ENCODE results near the gene PRR23C. TPM values are rescaled to one million over a fixed set of nuclear protein-coding genes. Genes with fewer than 3 reads are reported as not detected.

Gene PRR23C
- not detected for total RNA-seq

DNA sequence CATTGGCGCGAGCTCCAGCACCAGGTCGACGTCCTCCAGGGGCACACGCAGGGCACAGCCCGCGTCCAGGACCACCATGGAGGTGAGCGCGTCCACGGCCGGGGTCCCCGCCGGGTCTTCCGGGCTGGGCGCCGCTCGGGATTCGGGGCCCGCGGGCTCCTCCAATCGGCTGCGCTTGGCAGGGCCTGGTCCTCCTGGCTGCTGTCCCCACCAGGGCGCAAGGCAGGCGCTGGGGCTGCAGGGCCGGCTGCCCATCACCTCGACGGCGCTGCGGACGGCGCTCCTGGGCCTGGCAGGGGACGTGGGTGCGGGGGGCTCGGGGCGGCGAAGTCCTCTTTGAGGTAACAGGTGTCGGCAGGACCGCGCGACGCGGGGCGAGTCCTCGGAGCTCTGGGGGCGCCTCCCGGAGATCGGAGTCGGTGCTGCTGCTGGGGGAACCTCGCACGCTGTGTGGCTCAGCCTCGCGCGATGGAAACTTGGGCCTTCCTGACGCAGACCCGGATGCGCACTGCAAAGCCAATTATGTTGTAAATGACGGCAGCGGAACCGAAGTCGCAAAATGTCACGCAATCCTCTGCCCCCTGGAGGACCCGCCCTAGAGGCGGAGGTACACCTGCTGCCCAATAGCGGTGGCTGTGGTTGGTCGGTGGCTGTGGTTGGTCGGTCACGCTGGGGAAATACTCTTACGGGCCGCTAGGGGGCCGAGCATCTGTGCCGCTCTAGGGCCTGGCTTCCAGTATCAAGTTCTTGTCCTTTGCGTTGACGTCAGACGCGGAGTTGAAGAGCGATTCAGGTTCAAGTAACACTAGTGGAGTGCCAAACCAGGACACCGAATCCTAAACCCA is at the start of gene PRR23C:
Gene PRR23C, minus strand, starts transcription at position 527 of the 845 bp plus-strand sequence. Its CDS starts 272 bp downstream, at position 255.
- no peak within 1 kb of the TSS for H3K4me3 ChIP-seq (replicated peaks in 1 of 3)
- TF ChIP-seq POLR2A (IDR thresholded peaks at IDR 0.05) = no peak
- TF ChIP-seq, protein P1, sequence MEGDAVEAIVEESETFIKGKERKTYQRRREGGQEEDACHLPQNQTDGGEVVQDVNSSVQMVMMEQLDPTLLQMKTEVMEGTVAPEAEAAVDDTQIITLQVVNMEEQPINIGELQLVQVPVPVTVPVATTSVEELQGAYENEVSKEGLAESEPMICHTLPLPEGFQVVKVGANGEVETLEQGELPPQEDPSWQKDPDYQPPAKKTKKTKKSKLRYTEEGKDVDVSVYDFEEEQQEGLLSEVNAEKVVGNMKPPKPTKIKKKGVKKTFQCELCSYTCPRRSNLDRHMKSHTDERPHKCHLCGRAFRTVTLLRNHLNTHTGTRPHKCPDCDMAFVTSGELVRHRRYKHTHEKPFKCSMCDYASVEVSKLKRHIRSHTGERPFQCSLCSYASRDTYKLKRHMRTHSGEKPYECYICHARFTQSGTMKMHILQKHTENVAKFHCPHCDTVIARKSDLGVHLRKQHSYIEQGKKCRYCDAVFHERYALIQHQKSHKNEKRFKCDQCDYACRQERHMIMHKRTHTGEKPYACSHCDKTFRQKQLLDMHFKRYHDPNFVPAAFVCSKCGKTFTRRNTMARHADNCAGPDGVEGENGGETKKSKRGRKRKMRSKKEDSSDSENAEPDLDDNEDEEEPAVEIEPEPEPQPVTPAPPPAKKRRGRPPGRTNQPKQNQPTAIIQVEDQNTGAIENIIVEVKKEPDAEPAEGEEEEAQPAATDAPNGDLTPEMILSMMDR (IDR thresholded peaks at IDR 0.05) = no peak
- no peaks in the 10 kb centered on the region for H3K27me3 ChIP-seq
- DNase-seq = no peak
- no peaks in the 10 kb centered on the region for H3K9me3 ChIP-seq
- no peak within 1 kb of the TSS for H3K27ac ChIP-seq
- no peaks in the 10 kb centered on the region for H3K4me1 ChIP-seq
- intact Hi-C loops (cut with DNase I) = no loop called here
- 57 to 69% methylated on average over 37 to 46 of the region's 77 CpGs for WGBS, 2 donors
- no peaks in the 10 kb centered on the region for H3K36me3 ChIP-seq

GRCh38 chr3:139093840-139094239 is 49.1 kb upstream of the PRR23C start:
- Histone ChIP-seq H3K27me3 (no peaks in the 10 kb centered on the region), H3K4me3 (replicated peaks in 1 of 3) (no peak overlapping the region), H3K27ac (no peak overlapping the region), H3K4me1 (no peaks in the 10 kb centered on the region), H3K9me3 (no peaks in the 10 kb centered on the region), H3K36me3 (no peaks in the 10 kb centered on the region)
- 67 to 79% methylated on average over 1 of the region's 1 CpG for WGBS, 2 donors
- no peak for DNase-seq
- no peak for TF ChIP-seq POLR2A (IDR thresholded peaks at IDR 0.05)
- intact Hi-C loops (cut with DNase I) = no loop called here

DNA sequence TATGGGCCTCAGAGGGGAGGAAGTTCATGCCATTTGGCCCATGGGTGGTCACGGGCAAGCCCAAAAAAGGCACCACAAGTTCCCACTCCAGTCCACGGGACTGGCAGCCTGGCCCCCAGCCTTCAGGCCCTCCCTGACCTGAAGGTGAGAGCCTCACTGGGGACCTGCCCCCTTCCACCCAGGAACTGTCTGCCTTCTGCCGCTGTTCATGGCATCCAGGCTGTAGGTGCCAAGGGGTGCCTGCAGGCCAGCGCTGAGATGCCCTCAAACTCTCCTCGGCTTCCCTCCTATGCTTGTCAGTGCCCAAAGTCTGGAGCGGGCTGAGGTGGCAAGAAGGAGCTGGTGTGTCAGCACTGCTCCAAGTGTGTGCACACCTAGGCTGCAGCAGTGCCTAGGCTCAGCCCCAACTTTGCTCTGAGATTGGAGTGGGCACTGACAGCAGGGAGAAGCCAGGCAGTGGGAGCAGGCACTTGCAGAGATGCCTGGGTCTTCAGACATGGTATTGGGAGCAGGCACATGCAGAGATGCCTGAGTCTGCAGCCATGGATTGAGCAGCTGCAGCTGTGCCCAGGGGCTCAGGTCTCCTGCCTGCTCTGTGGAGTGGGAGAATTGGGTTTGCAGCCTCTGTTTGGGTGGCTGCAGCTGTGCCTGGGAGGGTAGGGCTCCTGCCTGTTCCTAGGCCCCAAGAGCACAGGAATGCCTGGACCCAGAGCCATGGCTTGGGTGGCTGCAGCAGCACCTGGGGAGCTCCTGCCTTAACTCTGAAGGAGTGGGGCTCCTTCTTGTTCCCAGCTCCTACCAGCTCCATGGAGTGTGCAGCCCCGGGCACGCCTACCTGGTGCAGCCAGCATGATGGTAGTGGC is 44.0 kb upstream of the PRR23C start:
- no peaks in the 10 kb centered on the region for H3K27me3 ChIP-seq
- H3K4me3 ChIP-seq (replicated peaks in 1 of 3) = no peak overlapping the region
- no peaks in the 10 kb centered on the region for H3K4me1 ChIP-seq
- TF ChIP-seq, protein P1 (IDR thresholded peaks at IDR 0.05) = no peak
- TF ChIP-seq POLR2A (IDR thresholded peaks at IDR 0.05) = no peak
- no peaks in the 10 kb centered on the region for H3K36me3 ChIP-seq
- DNase-seq = no peak
- H3K9me3 ChIP-seq = no peaks in the 10 kb centered on the region
- whole genome bisulfite sequencing, 2 donors = 82 to 92% methylated on average over 6 to 8 of the region's 8 CpGs
- H3K27ac ChIP-seq = no peak overlapping the region
- intact Hi-C loops (cut with DNase I) = no loop called here

DNA sequence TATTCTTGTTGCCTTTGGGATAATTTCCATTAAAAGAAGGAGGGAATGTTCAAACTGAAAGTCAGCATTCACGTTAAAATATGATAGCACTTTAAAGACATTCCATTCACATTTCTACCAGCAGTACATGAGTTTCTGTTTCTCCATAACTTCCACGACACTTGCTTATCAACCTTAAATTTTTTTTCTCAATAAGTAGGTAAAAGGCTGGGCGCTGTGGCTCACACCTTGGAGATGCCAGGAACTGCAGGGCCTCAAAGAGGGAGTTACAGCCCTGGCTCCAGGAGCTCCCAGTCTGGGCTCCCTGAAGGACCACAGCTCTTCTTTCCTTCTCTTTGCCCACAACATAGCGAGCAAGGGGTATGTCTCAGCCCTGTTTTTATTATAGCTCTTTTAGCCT is 42.9 kb upstream of the PRR23C start:
- Histone ChIP-seq H3K4me3 (replicated peaks in 1 of 3) (no peak overlapping the region), H3K4me1 (no peaks in the 10 kb centered on the region), H3K27ac (no peak overlapping the region), H3K36me3 (no peaks in the 10 kb centered on the region), H3K9me3 (no peaks in the 10 kb centered on the region), H3K27me3 (no peaks in the 10 kb centered on the region)
- DNase-seq = no peak
- intact Hi-C loops (cut with DNase I) = no loop called here
- 76 to 84% methylated on average over 4 of the region's 4 CpGs for WGBS, 2 donors
- no peak for TF ChIP-seq POLR2A (IDR thresholded peaks at IDR 0.05)
- TF ChIP-seq, protein P1 (IDR thresholded peaks at IDR 0.05) = no peak

GRCh38 chr3:139084176-139084575 is 39.5 kb upstream of the PRR23C start:
- H3K4me1 ChIP-seq = no peaks in the 10 kb centered on the region
- no peaks in the 10 kb centered on the region for H3K36me3 ChIP-seq
- no peak overlapping the region for H3K4me3 ChIP-seq (replicated peaks in 1 of 3)
- no peaks in the 10 kb centered on the region for H3K27me3 ChIP-seq
- TF ChIP-seq, protein P1 (IDR thresholded peaks at IDR 0.05) = no peak
- TF ChIP-seq POLR2A (IDR thresholded peaks at IDR 0.05) = no peak
- no peak overlapping the region for H3K27ac ChIP-seq
- DNase-seq = no peak
- no peaks in the 10 kb centered on the region for H3K9me3 ChIP-seq
- intact Hi-C loops (cut with DNase I) = no loop called here

All from thyroid gland (tissue), 4 donors.